Lung (tissue), 16 donors: ENCODE data around the gene CCNQ. TPM values are rescaled to one million over a fixed set of nuclear protein-coding genes. Genes with fewer than 3 reads are reported as not detected.

ENCODE experiments used
- ATAC-seq: fragments of 200-7000 bp; cut with Tn5 transposase; one replicate; pipeline ENCODE4 v1.9.1; 2020; ENCODE audit warnings: moderate number of reproducible peaks; ENCODE audit not compliant: insufficient read depth, low FRiP score
- DNase-seq, 3 donors: peaks; one replicate each; pipeline ENCODE4 v3.0.0-alpha.2; 2013 to 2017
- H3K27ac ChIP-seq, 2 donors: one replicate each; pipeline ENCODE4 v1.5.1; 2013; ENCODE audit warnings: mild to moderate bottlenecking in 2 of 2, moderate library complexity in 2 of 2, control low read depth in 1 of 2, inconsistent platforms in 1 of 2, low read depth in 1 of 2, low read length in 1 of 2
- H3K27me3 ChIP-seq, 3 donors: one replicate each; pipeline ENCODE4 v1.5.1; 2013; ENCODE audit warnings: low read length in 2 of 3; ENCODE audit not compliant: control insufficient read depth in 3 of 3, insufficient read depth in 3 of 3
- H3K36me3 ChIP-seq, 4 donors: one replicate each; pipeline ENCODE4 v1.5.1; 2013; ENCODE audit warnings: low read length in 4 of 4, mild to moderate bottlenecking in 1 of 4, moderate library complexity in 1 of 4; ENCODE audit not compliant: control insufficient read depth in 4 of 4, insufficient read depth in 4 of 4
- H3K4me1 ChIP-seq, 5 donors: one replicate each; pipeline ENCODE4 v1.5.1; 2013; ENCODE audit warnings: low read length in 5 of 5, mild to moderate bottlenecking in 2 of 5, moderate library complexity in 1 of 5; ENCODE audit not compliant: control insufficient read depth in 5 of 5, insufficient read depth in 5 of 5
- H3K4me3 ChIP-seq: one replicate; pipeline ENCODE4 v1.5.1; 2013; ENCODE audit warnings: mild to moderate bottlenecking, control low read depth, moderate library complexity
- H3K9ac ChIP-seq, 2 donors: one replicate each; pipeline ENCODE4 v1.5.1; 2013; ENCODE audit warnings: low read length in 2 of 2, control low read depth in 1 of 2; ENCODE audit not compliant: insufficient read depth in 1 of 2
- H3K9me3 ChIP-seq, 4 donors: one replicate each; pipeline ENCODE4 v1.5.1; 2013; ENCODE audit warnings: low read length in 3 of 4, mild to moderate bottlenecking in 1 of 4, moderate library complexity in 1 of 4; ENCODE audit not compliant: control insufficient read depth in 4 of 4, insufficient read depth in 3 of 4
- WGBS, 2 donors: extraction: QIAGEN DNeasy Blood & Tissue Kit; methylation state at CpG; one replicate each; pipeline ENCODE4 v1.1.7; 2013; 5-methylcytosine and 5-hydroxymethylcytosine counted together
- long read RNA-seq, 5 donors: transcript quantifications; one replicate each; lab custom pipeline, GENCODE V29; 2026
- polyA plus RNA-seq, 2 donors: library from polyadenylated mRNA; stranded (reverse); fragments of 200-250 nt; gene quantifications; one replicate each; pipeline ENCODE4 v1.2.1, GENCODE V29; 2013
- total RNA-seq, 2 donors: library from RNA; depleted of rRNA in 1 of 2; stranded (reverse); fragments of >200 nt in 1 of 2; gene quantifications; one replicate each; pipeline ENCODE4 v1.2.1, GENCODE V29; 2014 to 2021
- TF ChIP-seq, protein P1 (sequence below): IDR thresholded peaks from 2 replicates; pipeline ENCODE4 v1.5.1; 2012; ENCODE audit warnings: mild to moderate bottlenecking; ENCODE audit errors: control extremely low read depth, extremely low read depth
- donor health status: control.
- donor health status: control.
- donor health status: Bipolar disorder and iron deficiency.
- donor health status: healthy.
- donor health status: DM: yes; HTN: yes; CAD: no.

Gene CCNQ
- total RNA-seq (10 to 100 TPM; 14.2 to 20.2 TPM), polyA plus RNA-seq (10 to 100 TPM; 29.6 to 46.4 TPM)
- long read RNA-seq, donor 1, partial matches to known transcripts, result 0 of 10 reads
- long read RNA-seq, donor 1, other reads (novel, unspliced or antisense), result 0 of 10 reads
- long read RNA-seq, donor 2, partial matches to known transcripts, result 0 of 3 reads
- long read RNA-seq, donor 2, other reads (novel, unspliced or antisense), result 0 of 3 reads
- long read RNA-seq, donor 3, partial matches to known transcripts, result 0 of 2 reads
- long read RNA-seq, donor 3, other reads (novel, unspliced or antisense), result 0 of 2 reads
- long read RNA-seq, donor 4, partial matches to known transcripts, result 0 of 2 reads
- long read RNA-seq, donor 4, other reads (novel, unspliced or antisense), result 0 of 2 reads
- long read RNA-seq, donor 5, transcript CCNQ-204 (5 exons, 1,306 nt), result major isoform, 5 of 7 reads
- long read RNA-seq, donor 5, partial matches to known transcripts, result 0 of 7 reads
- long read RNA-seq, donor 5, other reads (novel, unspliced or antisense), result 0 of 7 reads

GRCh38 chrX:153598541-153599191 lies at the start of gene CCNQ:
Gene CCNQ (minus strand): TSS chrX:153599139. CDS start chrX:153599073, 66 bp downstream.
- peak within 1 kb of the TSS; percentile 35 to 92 for H3K27ac ChIP-seq
- peak; percentile 6 to 25 (median 12) for DNase-seq

DNA sequence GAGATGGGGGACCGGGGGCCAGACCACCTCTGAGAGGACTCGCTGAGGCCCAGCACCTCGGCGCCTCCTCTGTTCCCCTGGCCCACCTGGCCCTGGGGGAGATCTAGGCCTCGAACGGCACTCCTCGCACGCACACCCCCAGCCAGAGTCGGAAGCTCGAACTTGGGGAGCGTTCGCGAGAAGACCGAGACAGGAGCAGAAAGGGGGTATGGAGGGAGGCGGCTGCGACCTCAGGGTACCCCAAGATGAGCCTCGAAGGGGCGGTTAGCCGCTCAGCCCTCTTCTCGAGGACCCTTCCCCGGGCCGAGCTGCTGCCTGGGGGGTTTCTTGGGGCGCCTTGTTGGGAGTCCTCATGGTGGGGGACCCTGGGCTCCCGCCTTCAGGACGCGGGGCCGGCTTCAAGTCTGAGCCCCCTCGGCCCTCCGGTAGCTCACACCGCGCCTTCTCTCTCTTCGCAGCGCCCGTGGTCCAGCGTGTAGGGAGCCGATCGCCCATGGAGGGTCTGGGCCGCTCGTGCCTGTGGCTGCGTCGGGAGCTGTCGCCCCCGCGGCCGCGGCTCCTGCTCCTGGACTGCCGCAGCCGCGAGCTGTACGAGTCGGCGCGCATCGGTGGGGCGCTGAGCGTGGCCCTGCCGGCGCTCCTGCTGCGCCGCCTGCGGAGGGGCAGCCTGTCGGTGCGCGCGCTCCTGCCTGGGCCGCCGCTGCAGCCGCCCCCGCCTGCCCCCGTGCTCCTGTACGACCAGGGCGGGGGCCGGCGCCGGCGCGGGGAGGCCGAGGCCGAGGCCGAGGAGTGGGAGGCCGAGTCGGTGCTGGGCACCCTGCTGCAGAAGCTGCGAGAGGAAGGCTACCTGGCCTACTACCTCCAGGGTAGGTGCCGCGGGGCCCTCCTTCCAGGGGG lies 48.8 kb upstream of the CCNQ start:
- WGBS, 2 donors, result 9 to 37% methylated on average over 30 to 85 of the region's 85 CpGs
- TF ChIP-seq, protein P1, sequence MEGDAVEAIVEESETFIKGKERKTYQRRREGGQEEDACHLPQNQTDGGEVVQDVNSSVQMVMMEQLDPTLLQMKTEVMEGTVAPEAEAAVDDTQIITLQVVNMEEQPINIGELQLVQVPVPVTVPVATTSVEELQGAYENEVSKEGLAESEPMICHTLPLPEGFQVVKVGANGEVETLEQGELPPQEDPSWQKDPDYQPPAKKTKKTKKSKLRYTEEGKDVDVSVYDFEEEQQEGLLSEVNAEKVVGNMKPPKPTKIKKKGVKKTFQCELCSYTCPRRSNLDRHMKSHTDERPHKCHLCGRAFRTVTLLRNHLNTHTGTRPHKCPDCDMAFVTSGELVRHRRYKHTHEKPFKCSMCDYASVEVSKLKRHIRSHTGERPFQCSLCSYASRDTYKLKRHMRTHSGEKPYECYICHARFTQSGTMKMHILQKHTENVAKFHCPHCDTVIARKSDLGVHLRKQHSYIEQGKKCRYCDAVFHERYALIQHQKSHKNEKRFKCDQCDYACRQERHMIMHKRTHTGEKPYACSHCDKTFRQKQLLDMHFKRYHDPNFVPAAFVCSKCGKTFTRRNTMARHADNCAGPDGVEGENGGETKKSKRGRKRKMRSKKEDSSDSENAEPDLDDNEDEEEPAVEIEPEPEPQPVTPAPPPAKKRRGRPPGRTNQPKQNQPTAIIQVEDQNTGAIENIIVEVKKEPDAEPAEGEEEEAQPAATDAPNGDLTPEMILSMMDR, result no peak
- no peak overlapping the region for H3K27ac ChIP-seq
- no peaks in the 10 kb centered on the region for H3K36me3 ChIP-seq
- H3K4me1 ChIP-seq, result peaks cover 0 to 3% (median 2%) of the 10 kb centered on the region in 5 donors
- no peak for ATAC-seq
- no peak overlapping the region for H3K4me3 ChIP-seq
- H3K9ac ChIP-seq, result no peak overlapping the region
- DNase-seq, result peak in 1 of 3 donors; percentile 15
- H3K9me3 ChIP-seq, result peaks cover 0 to 19% (median 0%) of the 10 kb centered on the region in 4 donors
- peaks cover 26 to 47% (median 34%) of the 10 kb centered on the region in 3 donors for H3K27me3 ChIP-seq

More at GRCh38 chrX:153598541-153599191, at the start of gene CCNQ:
- Histone ChIP-seq H3K4me3 (peak within 1 kb of the TSS; percentile 67), H3K4me1 (peaks cover 0 to 7% (median 3%) of the 10 kb centered on the region in 5 donors), H3K36me3 (peaks cover 0 to 6% (median 3%) of the 10 kb centered on the region in 4 donors), H3K9me3 (peaks cover 0 to 12% (median 1%) of the 10 kb centered on the region in 4 donors), H3K27me3 (no peaks in the 10 kb centered on the region), H3K9ac (peak within 1 kb of the TSS; percentile 24 to 55)
- peak; percentile 44 for ATAC-seq
- TF ChIP-seq, protein P1, result no peak
- WGBS, 2 donors, result 0 to 28% methylated on average over 9 to 77 of the region's 79 CpGs

GRCh38 chrX:153646620-153647373 lies 47.9 kb upstream of the CCNQ start, which contains the start of gene DUSP9:
Gene DUSP9 (plus strand): TSS chrX:153647203. CDS start chrX:153647954, 751 bp downstream.
- H3K4me1 ChIP-seq, result peaks cover 0 to 4% (median 3%) of the 10 kb centered on the region in 5 donors
- WGBS, 2 donors, result 1 to 31% methylated on average over 25 to 53 of the region's 53 CpGs
- TF ChIP-seq, protein P1, result no peak
- H3K27me3 ChIP-seq, result peaks cover 26 to 51% (median 35%) of the 10 kb centered on the region in 3 donors
- ATAC-seq (peak; percentile 21), DNase-seq (peak in 1 of 3 donors; percentile 36)
- H3K27ac ChIP-seq, result no peak within 1 kb of the TSS
- H3K9me3 ChIP-seq, result peaks cover 0 to 17% (median 0%) of the 10 kb centered on the region in 4 donors
- no peak within 1 kb of the TSS for H3K4me3 ChIP-seq
- no peaks in the 10 kb centered on the region for H3K36me3 ChIP-seq
- no peak within 1 kb of the TSS for H3K9ac ChIP-seq
